B cell (primary cell): ENCODE results near the gene TSPAN18.

Source experiments
- CTCF ChIP-seq: fragments of 200-600 bp; IDR thresholded peaks from one replicate; pipeline ENCODE4 v1.8.0; 2022; ENCODE audit warnings: antibody characterized with exemption, mild to moderate bottlenecking
- EZH2 ChIP-seq: IDR thresholded peaks from 2 replicates; pipeline ENCODE4 v1.6.1; 2012; ENCODE audit warnings: borderline replicate concordance, low read depth, mild to moderate bottlenecking, moderate library complexity, low read length; ENCODE audit not compliant: insufficient read depth, poor library complexity, severe bottlenecking

DNA sequence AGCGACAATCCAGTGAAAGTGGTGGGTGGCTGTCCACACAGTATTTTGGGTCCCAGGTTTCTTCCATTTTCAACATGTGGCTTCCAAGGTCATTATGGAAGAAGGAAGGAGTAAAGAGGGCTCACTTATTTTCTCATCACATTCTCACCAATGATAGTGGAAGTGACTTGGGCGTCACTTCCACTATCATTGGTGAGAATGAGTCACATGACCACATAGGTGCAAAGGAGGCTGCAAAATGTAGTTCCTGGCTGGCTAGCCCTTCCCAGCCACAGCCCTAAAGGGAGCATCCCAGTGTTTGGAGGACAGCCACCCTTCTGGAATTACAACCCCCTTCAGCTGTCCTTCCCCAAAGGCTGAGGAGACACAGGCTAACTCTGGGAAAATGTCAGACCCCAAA lies 95.6 kb downstream of the TSPAN18 start:
- TF ChIP-seq CTCF (no peak), EZH2 (no peak)
